Measurements from ENCODE around the gene NRXN3. TPM values are rescaled to one million over a fixed set of nuclear protein-coding genes. Genes with fewer than 3 reads are reported as not detected.

The NRXN3 gene
- total and polyA plus RNA-seq, 2 of the 4 experiments (the other 2 are of a cell fraction), result 4.8 to 25.1 TPM

- H3K27ac ChIP-seq (ENCODE audit: insufficient read depth, low read length), result no peak overlapping the region
- intact Hi-C loops (cut with micrococcal nuclease) (no loop called here), dilution Hi-C loops (cut with HindIII; ENCODE audit: low sequenced_read_pairs, unreplicated experiment) (no loop called here), in situ Hi-C loops (cut with MboI; ENCODE audit: low sequenced_read_pairs) (no loop called here)
- no peak overlapping the region for H3K4ac ChIP-seq (ENCODE audit: low read depth, low read length)
- no peak overlapping the region for H4K8ac ChIP-seq (ENCODE audit: low read depth in 2 of 2, low read length in 2 of 2)
- no peak overlapping the region for H2BK5ac ChIP-seq (ENCODE audit: low read depth, low read length, poor library complexity, severe bottlenecking)
- no peak overlapping the region for H3K4me2 ChIP-seq (ENCODE audit: low read depth, low read length)
- no peak overlapping the region for H4K91ac ChIP-seq (ENCODE audit: insufficient read depth, low read depth, low read length)
- H3K56ac ChIP-seq (ENCODE audit: extremely low read depth, insufficient read depth, low read length), result no peak overlapping the region
- peaks cover 8% of the 10 kb centered on the region for H3K27me3 ChIP-seq (ENCODE audit: control insufficient read depth, insufficient read depth, low read length)
- no peak overlapping the region for H3K14ac ChIP-seq (replicated peaks; ENCODE audit: low read depth, low read length)
- H3K23ac ChIP-seq (ENCODE audit: low read depth, low read length), result no peak overlapping the region
- no peak overlapping the region for H2BK15ac ChIP-seq (ENCODE audit: low read depth, low read length)
- ChIA-PET POLR2A (ENCODE audit: unreplicated experiment) (no interaction called here), CTCF (no interaction called here)
- BruUV-seq (replicated peaks), result no TSS peak
- TF ChIP-seq CTCF (conservative IDR thresholded peaks at IDR 0.05; ENCODE audit: low read depth, low read length) (no peak), RAD21 (IDR thresholded peaks at IDR 0.05; ENCODE audit: low read length) (no peak)
- ATAC-seq (ENCODE audit: low read depth) (no peak), DNase-seq (no peak)
- peaks cover 1% of the 10 kb centered on the region; the same call in 1 of the 2 replicates for H3K4me1 ChIP-seq (ENCODE audit: control insufficient read depth, insufficient read depth, low read length)
- H2AFZ ChIP-seq (replicated peaks; ENCODE audit: low read length, poor library complexity), result no peak overlapping the region
- H2AK9ac ChIP-seq (replicated peaks; ENCODE audit: low read depth, low read length, poor library complexity), result no peak overlapping the region
- H3K79me1 ChIP-seq (ENCODE audit: low read depth in 1 of 2, low read length in 2 of 2), result peaks cover 0 to 3% of the 10 kb centered on the region in 2 experiments; a peak in 1 of 4 replicates
- no peak overlapping the region for H4K5ac ChIP-seq (ENCODE audit: low read depth, low read length)
- no peak overlapping the region for H2BK120ac ChIP-seq (ENCODE audit: low read depth, low read length)
- no peak overlapping the region for H3K4me3 ChIP-seq (ENCODE audit: insufficient read depth, low read depth, low read length)
- peaks cover 2% of the 10 kb centered on the region; the same call in 1 of the 2 replicates for H3K9me1 ChIP-seq (ENCODE audit: insufficient read depth, low read length)
- no peaks in the 10 kb centered on the region for H4K20me1 ChIP-seq (ENCODE audit: insufficient read depth, low read length)
- H3K18ac ChIP-seq (ENCODE audit: low read depth, low read length), result no peak overlapping the region
- WGBS, 2 experiments (ENCODE audit: extremely low coverage in 2 of 2, insufficient read length in 1 of 2), result no CpG with 5 or more reads among the region's 1 CpG
- H2BK20ac ChIP-seq (ENCODE audit: low read depth, low read length), result no peak overlapping the region
- no peaks in the 10 kb centered on the region for H3K36me3 ChIP-seq (ENCODE audit: control insufficient read depth, insufficient read depth, low read length)
- H2AK5ac ChIP-seq (ENCODE audit: low read depth, low read length), result no peak overlapping the region
- H3K9ac ChIP-seq (ENCODE audit: low read depth, low read length), result no peak overlapping the region
- H3K9me3 ChIP-seq (ENCODE audit: control insufficient read depth, insufficient read depth, low read length), result no peaks in the 10 kb centered on the region
Observed at GRCh38 chr14:79284621-79285020, 1114.4 kb downstream of the NRXN3 start.

Measured in IMR-90 (cell line).